Measurements from ENCODE around the gene PGF. TPM values are rescaled to one million over a fixed set of nuclear protein-coding genes. Genes with fewer than 3 reads are reported as not detected.

PGF gene
- total and polyA plus RNA-seq, 2 of the 13 experiments (the other 11 are each of a cell fraction or from before 2014, with no cell fraction given): 10.7 to 27.5 TPM

DNA sequence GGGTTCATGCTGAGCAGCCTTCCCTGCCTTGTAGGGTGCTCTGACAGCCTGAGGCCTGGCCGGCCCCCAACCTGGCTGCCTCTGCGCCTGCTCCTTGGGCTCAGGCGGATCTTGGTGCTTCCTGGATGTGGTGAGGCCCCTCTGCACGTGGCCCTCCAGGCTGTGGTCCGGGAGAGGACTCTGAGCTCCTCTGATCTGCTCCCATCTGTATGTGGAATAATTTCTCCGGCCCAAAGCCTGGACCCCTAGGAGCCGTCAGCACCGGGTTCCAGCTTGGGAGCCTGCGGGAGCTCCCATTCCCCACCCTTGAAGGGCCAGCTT is 26.0 kb upstream of the PGF start (continued):
- TF ChIP-seq BCL6 (CRISPR knock-in tag; IDR thresholded peaks at IDR 0.05): no peak
- no peak for TF ChIP-seq CHCHD3 (CRISPR knock-in tag; IDR thresholded peaks at IDR 0.05)
- TF ChIP-seq ZBTB7B (CRISPR knock-in tag; IDR thresholded peaks at IDR 0.05): no peak
- TF ChIP-seq DNMT1 (CRISPR knock-in tag; IDR thresholded peaks at IDR 0.05): no peak
- TF ChIP-seq ZNF556 (CRISPR knock-in tag; IDR thresholded peaks at IDR 0.05; ENCODE audit: borderline replicate concordance): no peak

DNA sequence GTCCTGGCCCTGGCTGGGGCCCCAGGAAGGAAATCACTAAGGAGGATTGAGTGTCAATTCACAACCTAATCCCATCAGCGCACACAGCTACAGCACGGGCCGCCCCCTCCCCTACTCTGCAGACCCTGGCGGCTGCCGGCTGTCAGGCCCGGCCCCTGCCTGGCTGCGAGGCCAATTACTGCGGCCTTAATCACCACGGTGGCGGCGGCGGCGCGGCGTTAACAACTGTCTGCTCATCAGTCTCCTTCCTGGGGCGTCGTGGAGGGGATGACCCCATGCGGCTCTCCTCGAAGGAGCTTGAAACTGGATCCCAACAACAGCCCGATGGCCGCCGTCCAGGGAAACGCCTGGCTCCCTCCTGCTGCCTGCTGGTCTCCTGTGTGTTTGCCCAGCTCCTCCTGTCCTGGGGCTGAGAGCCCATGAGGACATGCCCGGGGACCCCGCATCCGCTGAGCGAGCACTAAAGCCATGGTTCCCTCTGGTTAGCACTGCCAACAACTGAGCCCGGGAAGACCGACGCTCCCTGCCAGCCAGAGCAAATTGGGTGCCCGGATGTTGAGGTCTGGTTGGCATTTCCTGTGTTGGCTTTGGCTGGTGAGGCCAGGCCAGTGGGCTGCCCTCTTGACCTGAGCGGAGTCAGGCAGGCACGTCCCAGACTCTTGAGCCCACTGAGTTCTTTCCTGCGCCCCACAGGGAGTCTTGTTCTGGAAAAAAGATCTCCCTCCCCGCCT is 25.5 kb upstream of the PGF start:
- no peak overlapping the region for H2AFZ ChIP-seq (ENCODE audit: low read length)
- no peak for FAIRE-seq
- in situ Hi-C loops (cut with HindIII; ENCODE audit: extremely low pct_ligation_motif_present, low pct_unique_long_range_greater_than_20kb): no loop called here

More for the DNA sequence above, 25.5 kb upstream of the PGF start:
- Histone ChIP-seq H3K9me3 (ENCODE audit: low read length) (no peaks in the 10 kb centered on the region), H3K27ac (ENCODE audit: extremely low read length, insufficient read depth, low read length) (no peak overlapping the region), H3K36me3 (replicated peaks in 1 of 2; ENCODE audit: control insufficient read depth in 1 of 2, insufficient read depth in 2 of 2, low read length in 2 of 2) (no peaks in the 10 kb centered on the region), H3K4me2 (ENCODE audit: low read depth, low read length) (no peak overlapping the region), H3K4me3 (replicated peaks in 1 of 3; ENCODE audit: insufficient read depth in 1 of 3, low read depth in 2 of 3, low read length in 3 of 3) (no peak overlapping the region), H3K79me2 (ENCODE audit: insufficient read depth, low read length) (no peaks in the 10 kb centered on the region), H4K20me1 (ENCODE audit: insufficient read depth, low read length) (no peaks in the 10 kb centered on the region), H3K27me3 (ENCODE audit: control insufficient read depth in 1 of 2, insufficient read depth in 2 of 2, low read length in 2 of 2) (peaks cover 4 to 52% of the 10 kb centered on the region in 2 experiments; a peak in 4 of 5 replicates), H3K9ac (ENCODE audit: insufficient read depth, low read depth, low read length) (no peak overlapping the region), H3K4me1 (ENCODE audit: insufficient read depth, low read length) (peaks cover 30% of the 10 kb centered on the region)
- POLR2A ChIA-PET: interaction anchor here (0.6 to 1.4 kb wide), 2 partner anchors 27 to 49 kb away, joined by 3 to 4 read pairs; no protein-coding TSS in a partner anchor
- DNase-seq (ENCODE audit: low spot score) (no peak), ATAC-seq (no peak)
- TF ChIP-seq, protein P1, sequence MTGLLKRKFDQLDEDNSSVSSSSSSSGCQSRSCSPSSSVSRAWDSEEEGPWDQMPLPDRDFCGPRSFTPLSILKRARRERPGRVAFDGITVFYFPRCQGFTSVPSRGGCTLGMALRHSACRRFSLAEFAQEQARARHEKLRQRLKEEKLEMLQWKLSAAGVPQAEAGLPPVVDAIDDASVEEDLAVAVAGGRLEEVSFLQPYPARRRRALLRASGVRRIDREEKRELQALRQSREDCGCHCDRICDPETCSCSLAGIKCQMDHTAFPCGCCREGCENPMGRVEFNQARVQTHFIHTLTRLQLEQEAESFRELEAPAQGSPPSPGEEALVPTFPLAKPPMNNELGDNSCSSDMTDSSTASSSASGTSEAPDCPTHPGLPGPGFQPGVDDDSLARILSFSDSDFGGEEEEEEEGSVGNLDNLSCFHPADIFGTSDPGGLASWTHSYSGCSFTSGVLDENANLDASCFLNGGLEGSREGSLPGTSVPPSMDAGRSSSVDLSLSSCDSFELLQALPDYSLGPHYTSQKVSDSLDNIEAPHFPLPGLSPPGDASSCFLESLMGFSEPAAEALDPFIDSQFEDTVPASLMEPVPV (CRISPR knock-in tag; IDR thresholded peaks at IDR 0.05): no peak
- TF ChIP-seq FIP1L1 (IDR thresholded peaks at IDR 0.05; ENCODE audit: borderline replicate concordance, insufficient read depth, low read depth, low read length) (no peak), ZNF792 (CRISPR knock-in tag; IDR thresholded peaks at IDR 0.05) (no peak), ZFP82 (CRISPR knock-in tag; IDR thresholded peaks at IDR 0.05; ENCODE audit: borderline replicate concordance) (no peak), ZNF547 (CRISPR knock-in tag; IDR thresholded peaks at IDR 0.05) (no peak)
- TF ChIP-seq, protein P2, sequence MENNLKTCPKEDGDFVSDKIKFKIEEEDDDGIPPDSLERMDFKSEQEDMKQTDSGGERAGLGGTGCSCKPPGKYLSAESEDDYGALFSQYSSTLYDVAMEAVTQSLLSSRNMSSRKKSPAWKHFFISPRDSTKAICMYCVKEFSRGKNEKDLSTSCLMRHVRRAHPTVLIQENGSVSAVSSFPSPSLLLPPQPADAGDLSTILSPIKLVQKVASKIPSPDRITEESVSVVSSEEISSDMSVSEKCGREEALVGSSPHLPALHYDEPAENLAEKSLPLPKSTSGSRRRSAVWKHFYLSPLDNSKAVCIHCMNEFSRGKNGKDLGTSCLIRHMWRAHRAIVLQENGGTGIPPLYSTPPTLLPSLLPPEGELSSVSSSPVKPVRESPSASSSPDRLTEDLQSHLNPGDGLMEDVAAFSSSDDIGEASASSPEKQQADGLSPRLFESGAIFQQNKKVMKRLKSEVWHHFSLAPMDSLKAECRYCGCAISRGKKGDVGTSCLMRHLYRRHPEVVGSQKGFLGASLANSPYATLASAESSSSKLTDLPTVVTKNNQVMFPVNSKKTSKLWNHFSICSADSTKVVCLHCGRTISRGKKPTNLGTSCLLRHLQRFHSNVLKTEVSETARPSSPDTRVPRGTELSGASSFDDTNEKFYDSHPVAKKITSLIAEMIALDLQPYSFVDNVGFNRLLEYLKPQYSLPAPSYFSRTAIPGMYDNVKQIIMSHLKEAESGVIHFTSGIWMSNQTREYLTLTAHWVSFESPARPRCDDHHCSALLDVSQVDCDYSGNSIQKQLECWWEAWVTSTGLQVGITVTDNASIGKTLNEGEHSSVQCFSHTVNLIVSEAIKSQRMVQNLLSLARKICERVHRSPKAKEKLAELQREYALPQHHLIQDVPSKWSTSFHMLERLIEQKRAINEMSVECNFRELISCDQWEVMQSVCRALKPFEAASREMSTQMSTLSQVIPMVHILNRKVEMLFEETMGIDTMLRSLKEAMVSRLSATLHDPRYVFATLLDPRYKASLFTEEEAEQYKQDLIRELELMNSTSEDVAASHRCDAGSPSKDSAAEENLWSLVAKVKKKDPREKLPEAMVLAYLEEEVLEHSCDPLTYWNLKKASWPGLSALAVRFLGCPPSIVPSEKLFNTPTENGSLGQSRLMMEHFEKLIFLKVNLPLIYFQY (CRISPR knock-in tag; IDR thresholded peaks at IDR 0.05; ENCODE audit: borderline replicate concordance): no peak
- intact Hi-C loops (cut with micrococcal nuclease; ENCODE audit: unreplicated experiment): no loop called here
- no TSS peak for BruUV-seq (replicated peaks)
- CTCF ChIA-PET (ENCODE audit: low intra/inter-chr PET ratio, low total read pairs): no interaction called here
- WGBS (ENCODE audit: low lambda C conversion rate): 67% methylated on average over 8 of the region's 35 CpGs
